ENCODE data around the gene ANKRD53. TPM values are rescaled to one million over a fixed set of nuclear protein-coding genes. Genes with fewer than 3 reads are reported as not detected.

ANKRD53 gene
- polyA plus RNA-seq (2013, experiment 1 of 2; ENCODE audit: insufficient read length) = 0.93 TPM
- 0.53 TPM for polyA plus RNA-seq (2013, experiment 2 of 2; ENCODE audit: insufficient read length)

DNA sequence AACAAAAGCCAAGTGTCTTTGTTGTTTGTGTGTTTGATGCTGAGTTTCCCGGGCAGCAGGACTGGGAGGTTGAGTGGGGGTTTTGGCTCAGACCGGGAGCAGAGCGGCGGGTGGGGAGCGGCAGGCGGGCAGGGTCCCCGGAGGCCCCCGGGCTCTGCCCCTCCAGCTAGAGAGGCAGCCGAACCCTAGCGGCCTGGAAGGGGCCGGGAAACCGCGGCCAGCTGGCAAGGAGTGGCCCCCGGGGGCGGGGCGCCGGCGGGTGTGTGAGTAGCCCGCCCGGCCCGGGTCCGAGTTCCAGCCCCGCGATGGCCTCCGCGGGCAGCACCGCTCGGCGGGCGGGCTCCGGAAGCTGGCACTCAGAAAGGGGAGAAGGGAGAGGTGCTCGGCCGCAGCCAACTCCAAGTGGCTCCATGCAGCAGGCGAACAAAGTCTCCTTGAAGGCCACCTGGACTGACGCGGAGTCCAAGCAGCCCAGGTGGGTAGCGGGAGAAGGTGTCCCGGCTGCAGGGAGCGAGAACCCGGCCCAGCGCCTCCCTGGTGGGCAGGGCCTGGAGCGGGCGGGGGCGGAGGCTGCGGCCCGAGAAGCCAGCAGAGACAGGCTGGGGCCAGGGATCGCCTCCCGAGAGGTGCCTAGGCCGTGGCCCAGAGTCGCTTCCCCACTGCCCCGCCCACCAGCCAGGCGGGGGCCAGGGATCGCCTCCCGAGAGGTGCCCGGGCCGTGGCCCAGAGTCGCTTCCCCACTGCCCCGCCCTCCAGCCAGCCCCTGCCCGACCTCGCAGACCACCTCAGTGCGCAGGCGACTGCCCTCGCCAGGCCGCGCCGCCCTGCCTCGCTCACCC, at the start of gene ANKRD53:
Gene ANKRD53, plus strand, starts transcription at position 290 of the 839 bp plus-strand sequence. Its CDS starts 16 bp downstream, at position 306.
- DNase-seq = peak; percentile 34

- DNase-seq = no peak
Measured at GRCh38 chr2:70930371-70931329, 47.8 kb upstream of the ANKRD53 start.

DNA sequence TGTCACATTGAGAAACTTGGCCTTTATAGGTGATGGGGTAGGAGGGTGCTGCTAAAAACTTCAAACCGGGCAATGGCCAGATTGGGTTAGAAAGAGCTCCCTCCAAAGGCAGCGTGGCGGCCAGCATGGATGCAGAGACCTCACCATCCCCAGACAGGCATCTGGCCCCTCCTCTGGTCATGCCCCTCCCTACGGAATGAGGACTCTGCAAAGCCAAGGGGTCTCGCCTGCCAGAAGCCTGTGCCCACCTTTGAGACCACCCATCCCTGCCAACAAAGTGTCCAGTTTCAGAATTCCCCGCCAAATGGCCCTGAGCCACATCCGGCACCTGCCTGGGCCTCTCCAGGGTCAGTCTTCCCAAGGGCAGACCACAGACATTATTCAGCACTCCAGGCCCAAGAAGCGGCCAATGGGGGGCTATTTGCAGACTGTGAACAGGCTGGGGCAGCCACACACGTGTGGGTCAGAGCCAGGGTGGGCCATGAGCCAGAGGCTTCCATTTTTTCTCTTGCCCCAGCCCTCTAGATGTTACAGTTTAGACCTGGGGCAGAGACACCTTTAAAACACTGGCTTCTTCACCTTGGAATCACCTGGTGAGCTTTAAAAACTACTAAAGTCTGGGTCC, 46.9 kb upstream of the ANKRD53 start:
- DNase-seq = no peak

GRCh38 chr2:70932631-70933230, 45.7 kb upstream of the ANKRD53 start:
- DNase-seq = no peak

GRCh38 chr2:70934981-70935380, 43.4 kb upstream of the ANKRD53 start:
- DNase-seq = no peak

GRCh38 chr2:70935468-70936164, 42.8 kb upstream of the ANKRD53 start, which contains the start of gene ATP6V1B1:
Gene ATP6V1B1 (plus strand): TSS chr2:70935900. CDS start chr2:70935955, 55 bp downstream.
- DNase-seq = no peak

- no peak for DNase-seq
Measured at GRCh38 chr2:70936165-70936978, 42.1 kb upstream of the ANKRD53 start.

GRCh38 chr2:70936979-70937811, 41.2 kb upstream of the ANKRD53 start:
- DNase-seq = no peak

GRCh38 chr2:70937866-70938585, 40.4 kb upstream of the ANKRD53 start:
- no peak for DNase-seq

GRCh38 chr2:70938586-70938950, 39.9 kb upstream of the ANKRD53 start:
- DNase-seq = no peak

DNA sequence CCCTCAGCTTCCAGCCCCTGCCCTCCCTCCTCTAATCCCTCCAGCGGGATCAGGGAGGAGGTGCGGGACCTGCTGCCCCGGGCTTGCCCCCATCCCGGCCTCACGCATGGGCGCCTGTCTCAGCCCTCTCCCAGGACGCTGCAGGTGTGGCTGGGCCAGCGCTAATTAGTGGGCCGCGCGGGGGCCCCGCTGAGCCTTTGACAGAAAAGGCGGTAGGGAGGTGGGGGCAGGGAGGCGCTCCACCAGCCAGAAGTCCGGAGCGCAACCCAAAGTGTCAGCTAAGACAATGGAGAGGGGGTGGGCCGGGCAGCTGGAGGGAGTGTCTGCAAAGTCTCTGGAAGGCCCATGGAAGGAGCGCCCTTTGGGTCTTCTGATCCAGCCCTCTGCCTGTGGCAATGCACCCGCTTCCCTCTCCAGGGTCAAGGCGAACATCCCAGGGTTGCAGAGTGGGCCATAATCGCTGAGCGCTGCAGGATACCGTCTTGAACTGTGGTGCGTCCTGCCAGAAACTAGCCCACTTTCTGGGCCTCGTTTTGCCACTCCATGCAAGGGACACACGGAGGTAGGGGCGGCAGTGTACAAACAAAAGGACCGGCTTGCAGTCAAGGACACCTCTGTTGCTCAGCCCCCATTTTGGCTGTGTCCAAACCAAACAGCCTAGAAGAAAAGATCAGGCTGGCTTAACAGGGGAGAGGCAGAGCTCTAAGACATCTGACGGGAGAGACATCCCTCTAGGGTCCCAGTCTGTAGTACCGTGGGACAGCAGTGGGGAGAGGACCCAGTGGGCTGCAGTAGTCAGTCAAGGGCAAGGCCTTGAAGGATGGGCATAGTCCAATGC, 39.2 kb upstream of the ANKRD53 start:
- no peak for DNase-seq

DNA sequence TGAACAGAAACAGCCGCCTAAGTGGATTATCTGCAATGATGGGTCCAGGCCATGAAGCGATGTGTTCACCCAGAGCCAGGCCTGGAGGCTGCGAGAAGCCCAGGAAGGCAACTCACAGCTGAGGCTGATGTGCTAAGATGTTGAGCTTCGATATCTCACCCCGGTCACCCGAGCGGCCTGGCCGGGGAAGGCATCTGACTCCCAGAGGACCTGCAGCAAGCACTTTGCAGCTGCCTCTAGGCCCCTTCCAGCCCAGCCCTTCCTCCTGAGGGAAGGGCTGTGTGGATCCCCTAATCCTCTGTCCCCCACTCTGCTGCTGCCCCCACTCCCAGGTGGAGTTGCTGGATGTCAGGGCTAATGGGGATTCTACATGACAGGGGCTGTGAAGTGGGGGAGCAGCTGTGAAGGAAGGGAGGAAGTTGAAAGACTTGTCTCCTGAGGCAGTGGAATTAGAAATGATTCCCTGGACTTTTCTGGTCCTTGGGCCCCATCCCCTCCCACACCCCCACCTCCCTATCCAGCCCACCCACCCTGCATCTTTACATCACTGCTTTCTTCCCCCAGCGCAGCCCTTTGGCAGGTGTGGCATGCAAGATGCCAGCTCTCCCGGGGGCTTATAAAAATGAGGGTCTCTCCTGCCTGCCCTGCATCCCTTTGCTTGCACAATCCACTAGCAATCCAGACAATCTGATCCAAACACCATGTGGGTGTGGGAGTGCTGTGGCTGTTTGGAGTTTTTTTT, 38.4 kb upstream of the ANKRD53 start:
- no peak for DNase-seq

- DNase-seq = no peak
Measured at GRCh38 chr2:70941186-70941585, 37.2 kb upstream of the ANKRD53 start.

DNA sequence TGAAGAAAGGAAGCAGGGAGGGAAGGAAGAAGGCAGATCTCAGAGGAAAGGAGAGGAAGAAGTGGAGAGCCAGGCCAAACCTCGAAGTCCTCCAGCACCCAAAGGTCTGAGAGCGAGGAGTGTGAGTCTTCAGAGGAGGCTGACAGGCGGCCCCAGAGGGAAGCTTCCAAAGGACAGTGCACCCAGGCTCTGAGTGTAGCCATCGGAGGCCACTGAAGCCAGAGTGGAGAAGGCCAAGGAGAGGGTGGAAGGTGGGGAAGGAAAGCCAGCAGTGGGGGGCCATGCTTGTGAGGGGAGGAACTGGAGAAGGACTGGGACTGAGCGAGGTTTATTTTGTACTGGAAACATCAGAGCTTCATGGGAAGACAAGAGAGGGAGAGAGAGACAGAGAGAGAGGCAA, 36.7 kb upstream of the ANKRD53 start:
- no peak for DNase-seq

DNA sequence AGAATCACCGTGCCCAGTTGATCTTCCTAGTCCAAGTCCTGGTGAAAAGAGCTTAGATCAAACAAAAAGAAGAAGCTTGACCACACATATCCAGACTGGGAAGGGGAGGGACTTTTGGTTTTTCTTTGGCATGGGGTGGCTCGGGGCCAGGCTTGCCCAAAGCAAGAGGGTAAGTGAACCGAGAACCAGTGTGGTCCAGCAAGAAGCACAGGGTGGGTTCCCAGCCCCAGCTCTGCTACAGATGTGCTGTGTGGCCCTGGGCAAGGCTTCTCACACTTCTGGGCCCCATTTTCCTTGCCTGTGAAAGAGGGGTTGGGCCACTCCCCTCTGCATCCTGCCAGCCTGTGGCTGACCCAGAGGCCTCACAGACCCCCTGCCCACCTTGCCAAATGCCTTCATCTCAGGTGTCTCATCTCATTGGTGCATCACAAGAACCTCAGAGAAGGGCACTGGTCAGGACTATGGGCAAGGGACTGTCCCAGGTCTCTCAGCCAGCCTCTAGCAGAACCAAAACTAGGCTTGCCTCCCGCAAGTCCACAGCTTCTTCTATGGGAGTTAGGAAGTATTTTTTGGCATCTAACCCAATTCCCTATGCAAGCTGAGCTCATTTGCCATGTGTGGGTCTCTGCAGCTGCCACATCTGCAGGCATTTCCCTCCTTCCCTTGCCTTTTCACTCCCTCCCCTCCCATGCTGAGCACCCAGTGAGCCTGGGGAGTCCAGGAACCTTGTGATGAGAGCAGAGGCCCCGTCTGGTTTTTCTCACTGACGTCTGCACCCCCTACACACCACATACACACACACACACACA, 35.8 kb upstream of the ANKRD53 start:
- no peak for DNase-seq

- no peak for DNase-seq
Measured at GRCh38 chr2:70943205-70943871, 35.1 kb upstream of the ANKRD53 start.
